ENCODE data around the gene GCNT3. TPM values are rescaled to one million over a fixed set of nuclear protein-coding genes. Genes with fewer than 3 reads are reported as not detected.

Gene GCNT3
- total and polyA plus RNA-seq, 2 of the 8 experiments (the other 6 are each of a cell fraction or from before 2014, with no cell fraction given), result not detected

DNA sequence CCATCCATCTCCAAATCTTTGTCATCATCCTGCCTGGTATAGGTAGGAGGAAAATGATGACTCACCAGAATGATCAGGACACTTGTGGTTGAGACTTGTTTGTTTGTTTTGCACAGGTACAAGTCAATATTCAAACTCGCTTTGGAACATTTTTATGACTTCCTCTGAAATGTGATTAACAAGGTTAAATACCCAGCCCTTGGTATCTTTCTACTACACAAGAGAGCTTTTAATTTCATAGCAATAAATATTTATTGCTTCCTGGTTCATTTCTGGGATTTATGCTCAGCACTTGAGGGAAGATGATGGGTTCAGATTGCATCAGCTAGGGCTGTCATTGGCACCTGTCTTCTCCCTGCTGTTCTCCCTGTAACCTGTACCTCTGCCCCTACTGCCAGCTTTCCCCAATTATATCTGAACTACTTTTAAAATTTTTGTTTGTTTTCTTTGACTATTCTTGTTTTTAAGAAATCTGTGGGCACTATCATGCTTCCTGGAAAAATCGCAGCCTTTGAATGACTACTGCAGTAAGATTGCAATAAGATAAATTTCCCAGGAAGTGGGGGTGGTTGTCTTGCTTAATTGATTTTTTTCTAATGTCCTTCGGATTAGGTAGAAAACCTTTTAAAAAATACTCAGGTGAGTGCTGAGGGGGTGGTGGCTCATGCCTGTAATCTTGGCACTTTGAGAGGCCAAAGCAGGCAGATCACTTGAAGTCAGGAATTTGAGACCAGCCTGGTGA is 24.3 kb upstream of the GCNT3 start (continued):
- TF ChIP-seq CREB1 (IDR thresholded peaks at IDR 0.05), result no peak
- no peak for TF ChIP-seq FOSL1 (IDR thresholded peaks at IDR 0.05; ENCODE audit: insufficient read depth, low read depth, low read length)
- TF ChIP-seq BCL11A (IDR thresholded peaks at IDR 0.05; ENCODE audit: low read depth in 2 of 2, low read length in 2 of 2), result no peak
- TF ChIP-seq TBP (IDR thresholded peaks at IDR 0.05; ENCODE audit: low read depth, low read length), result no peak
- no peak for TF ChIP-seq EP300 (IDR thresholded peaks at IDR 0.05; ENCODE audit: borderline replicate concordance in 1 of 2, low read depth in 2 of 2, low read length in 2 of 2)
- TF ChIP-seq, protein P1, sequence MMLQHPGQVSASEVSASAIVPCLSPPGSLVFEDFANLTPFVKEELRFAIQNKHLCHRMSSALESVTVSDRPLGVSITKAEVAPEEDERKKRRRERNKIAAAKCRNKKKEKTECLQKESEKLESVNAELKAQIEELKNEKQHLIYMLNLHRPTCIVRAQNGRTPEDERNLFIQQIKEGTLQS (IDR thresholded peaks at IDR 0.05; ENCODE audit: insufficient read depth, low read depth, low read length), result no peak
- no peak for TF ChIP-seq JUND (IDR thresholded peaks at IDR 0.05; ENCODE audit: low read length)
- TF ChIP-seq CHD2 (IDR thresholded peaks at IDR 0.05; ENCODE audit: low read length), result no peak
- TF ChIP-seq POLR2AphosphoS5 (IDR thresholded peaks at IDR 0.05; ENCODE audit: low read depth, low read length), result no peak
- TF ChIP-seq, protein P2, sequence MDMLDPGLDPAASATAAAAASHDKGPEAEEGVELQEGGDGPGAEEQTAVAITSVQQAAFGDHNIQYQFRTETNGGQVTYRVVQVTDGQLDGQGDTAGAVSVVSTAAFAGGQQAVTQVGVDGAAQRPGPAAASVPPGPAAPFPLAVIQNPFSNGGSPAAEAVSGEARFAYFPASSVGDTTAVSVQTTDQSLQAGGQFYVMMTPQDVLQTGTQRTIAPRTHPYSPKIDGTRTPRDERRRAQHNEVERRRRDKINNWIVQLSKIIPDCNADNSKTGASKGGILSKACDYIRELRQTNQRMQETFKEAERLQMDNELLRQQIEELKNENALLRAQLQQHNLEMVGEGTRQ (IDR thresholded peaks at IDR 0.05; ENCODE audit: low read length), result no peak
